Anterior cingulate cortex (tissue), 58 donors: ENCODE data around the gene PSMD13.
A peak's percentile ranks its signal among the peaks of the same experiment; 100 is the strongest.
"Not testable (repeated sequence)": the region's sequence is repeated elsewhere in the genome, so short reads cannot be mapped to it uniquely, and the experiment has no call there.

Experiments
- DNase-seq, 58 donors: peaks; one replicate each; lab custom pipeline; 2025; lab: John Stamatoyannopoulos, UW

The PSMD13 gene

GRCh38 chr11:284105-285020 lies 47.6 kb downstream of the PSMD13 start:
- no peak for DNase-seq

DNA sequence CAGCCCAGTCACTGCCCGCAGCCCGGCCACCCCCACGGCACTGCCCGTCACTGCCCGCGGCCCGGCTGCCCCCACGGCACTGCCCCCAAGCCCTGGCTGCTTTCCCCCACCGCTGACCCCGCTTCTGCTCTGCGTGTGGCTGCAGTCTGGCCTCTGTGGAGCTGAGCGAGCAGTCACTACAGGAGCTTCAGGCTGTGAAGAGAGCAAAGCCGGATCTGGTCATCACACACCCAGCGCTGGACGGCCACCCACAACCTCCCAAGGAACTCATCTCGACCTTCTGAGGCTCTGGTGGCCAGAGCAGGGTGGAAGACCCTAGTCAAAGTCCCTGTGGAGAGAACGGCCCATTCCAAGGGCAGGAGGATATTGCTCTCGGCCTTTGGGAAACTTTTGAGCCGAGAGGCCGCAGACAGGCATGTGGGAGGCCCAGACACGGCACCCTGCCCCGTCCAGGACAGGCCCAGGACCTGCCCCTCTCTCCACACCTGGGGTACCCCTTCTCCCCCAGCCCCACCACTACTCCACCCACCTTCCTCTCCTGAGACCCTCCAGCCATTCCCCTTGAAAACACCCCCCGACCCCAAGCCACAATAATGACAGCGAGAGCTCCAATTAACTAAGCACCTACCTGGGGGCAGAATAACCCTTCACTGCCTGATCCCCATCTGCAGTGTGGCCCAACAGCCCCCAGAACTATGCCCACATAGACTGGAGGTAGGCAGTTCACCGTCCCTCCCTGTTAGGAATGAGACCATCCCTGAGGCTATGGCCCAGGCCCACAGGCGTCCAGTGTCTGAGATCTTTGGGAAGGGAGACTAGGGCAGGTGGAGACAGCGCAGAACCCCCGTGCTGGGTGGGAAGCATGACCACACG lies 48.5 kb downstream of the PSMD13 start:
- DNase-seq: no peak

DNA sequence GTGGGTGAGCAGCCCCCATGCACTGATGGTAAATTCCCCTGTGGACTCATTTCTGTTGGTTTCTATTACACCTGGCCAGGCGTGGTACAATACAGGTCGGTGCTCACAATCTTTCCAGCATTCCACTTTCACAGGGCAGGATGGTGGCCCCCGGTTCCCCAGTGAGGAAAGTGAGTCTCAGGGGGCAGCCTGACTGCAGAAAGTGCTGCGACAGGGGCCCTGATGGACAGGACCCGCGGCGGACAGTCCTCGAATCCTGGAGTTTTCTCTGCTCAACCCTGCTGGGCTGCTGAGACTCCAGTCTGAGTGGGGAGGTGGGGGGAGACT lies 49.1 kb downstream of the PSMD13 start:
- no peak for DNase-seq

GRCh38 chr11:286977-287820 lies 50.4 kb downstream of the PSMD13 start:
- not testable (repeated sequence) for DNase-seq

DNA sequence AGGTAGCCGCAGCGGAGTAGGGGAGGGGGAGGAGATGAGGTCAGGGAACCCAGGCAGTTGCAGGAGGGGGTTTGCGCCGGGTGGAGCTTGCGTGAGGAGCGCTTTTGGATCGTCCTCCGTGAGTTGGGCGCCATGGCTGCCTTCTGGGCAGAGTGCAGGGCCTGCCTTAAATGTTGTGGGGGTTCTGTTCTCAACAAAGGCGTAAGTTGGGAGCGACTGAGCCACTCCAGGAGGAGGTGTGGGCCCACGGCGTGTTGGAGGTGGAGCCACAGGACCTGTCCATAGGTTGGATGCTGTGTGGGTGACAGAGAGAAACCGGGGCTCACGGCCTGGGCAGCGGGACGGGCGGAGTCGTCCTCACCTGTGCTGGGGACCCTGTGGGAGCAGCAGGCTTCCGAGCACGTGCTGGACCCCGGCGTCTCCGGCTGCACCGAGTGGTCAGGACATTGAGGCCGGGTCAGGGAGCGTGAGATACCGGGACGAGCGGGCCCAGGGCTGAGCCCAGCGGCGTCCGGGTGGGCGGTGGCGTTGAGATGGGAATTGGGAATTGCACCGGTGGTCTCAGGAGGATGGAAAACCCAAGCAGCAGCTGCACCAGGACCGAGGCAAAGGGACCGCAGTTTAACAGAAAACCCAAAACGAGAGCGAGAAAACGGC lies 51.2 kb downstream of the PSMD13 start:
- DNase-seq: no peak

GRCh38 chr11:288478-289397 lies 52.0 kb downstream of the PSMD13 start, which contains the start of gene PGGHG:
Gene PGGHG, plus strand, starts transcription at chr11:289126. Its CDS starts 691 bp downstream, at chr11:289817.
- peak in 3 of 58 donors; percentile 16 to 42 (median 28) for DNase-seq

DNA sequence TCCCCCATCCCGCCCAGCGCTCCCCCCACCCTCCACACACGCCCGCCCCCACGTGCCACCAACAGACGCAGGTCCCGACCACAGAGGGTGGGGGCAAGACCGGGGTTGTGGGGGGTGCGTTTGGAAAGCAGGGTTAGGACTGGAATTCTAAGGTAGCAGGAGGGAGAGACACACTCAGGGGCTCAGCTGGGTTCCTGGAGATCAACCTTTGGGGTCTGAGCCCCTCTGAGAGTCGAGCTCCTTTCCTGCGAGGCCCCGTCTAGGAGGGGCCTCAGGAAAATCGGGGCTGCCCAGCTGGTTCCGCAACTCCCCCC lies 52.6 kb downstream of the PSMD13 start:
- no peak for DNase-seq

GRCh38 chr11:289712-290620 lies 53.2 kb downstream of the PSMD13 start:
- no peak for DNase-seq

GRCh38 chr11:290621-291231 lies 54.0 kb downstream of the PSMD13 start:
- no peak for DNase-seq

GRCh38 chr11:291281-292210 lies 54.8 kb downstream of the PSMD13 start:
- no peak for DNase-seq

GRCh38 chr11:292211-293121 lies 55.7 kb downstream of the PSMD13 start:
- DNase-seq: no peak

DNA sequence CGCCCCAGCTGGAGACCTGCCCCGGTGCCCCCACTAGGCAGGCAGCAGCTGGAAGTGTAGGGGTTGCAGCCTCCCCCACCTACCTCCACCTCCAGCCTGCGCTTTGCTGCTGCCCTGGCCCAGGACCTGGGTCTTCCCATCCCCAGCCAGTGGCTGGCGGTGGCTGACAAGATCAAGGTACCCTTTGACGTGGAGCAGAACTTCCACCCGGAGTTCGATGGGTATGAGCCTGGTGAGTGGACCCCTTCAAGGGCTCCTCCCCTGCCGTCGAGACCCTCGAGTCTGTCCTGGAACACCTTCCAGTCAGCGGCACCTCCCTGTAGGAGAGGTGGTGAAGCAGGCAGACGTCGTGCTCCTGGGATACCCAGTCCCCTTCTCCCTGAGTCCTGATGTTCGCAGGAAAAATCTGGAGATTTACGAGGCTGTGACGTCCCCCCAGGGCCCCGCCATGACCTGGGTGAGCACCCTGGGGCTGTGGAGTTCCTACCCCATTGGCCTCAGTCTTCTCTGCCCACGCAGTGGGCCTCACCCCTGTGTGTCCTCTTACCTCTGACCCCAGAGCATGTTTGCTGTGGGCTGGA lies 56.6 kb downstream of the PSMD13 start:
- no peak for DNase-seq

GRCh38 chr11:293852-294661 lies 57.3 kb downstream of the PSMD13 start:
- no peak for DNase-seq

- DNase-seq: no peak
Observed at GRCh38 chr11:294780-295179, 58.0 kb downstream of the PSMD13 start.
